GM21737 (cell line): ENCODE measurements around the gene TAF4.
"Not testable (repeated sequence)": the region's sequence is repeated elsewhere in the genome, so short reads cannot be mapped to it uniquely, and the experiment has no call there.

Source experiments
- ATAC-seq: cut with Tn5 transposase; IDR thresholded peaks from one replicate; pipeline ENCODE4 v1.9.1; 2021; ENCODE audit warnings: mild to moderate bottlenecking, moderate library complexity; ENCODE audit not compliant: unreplicated experiment

Gene TAF4

DNA sequence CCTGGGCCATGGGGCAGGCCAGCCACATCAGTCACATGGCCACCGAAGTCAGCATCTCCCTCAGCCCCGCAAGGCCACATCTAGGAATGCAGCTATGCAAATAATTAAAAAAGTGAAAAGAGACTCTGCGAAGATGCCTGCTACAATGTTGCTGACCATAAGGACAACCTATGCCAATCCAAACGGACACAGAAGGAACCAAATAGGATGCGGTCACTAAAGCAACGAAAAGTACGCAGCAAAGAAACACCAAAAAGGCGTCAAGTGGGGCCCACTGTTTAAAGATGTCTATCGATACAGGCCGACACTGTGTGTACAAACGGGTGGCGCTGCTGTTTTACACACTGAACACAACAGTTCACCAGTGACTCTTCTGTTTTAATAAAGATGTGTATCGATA, 56.4 kb downstream of the TAF4 start:
- no peak for ATAC-seq

DNA sequence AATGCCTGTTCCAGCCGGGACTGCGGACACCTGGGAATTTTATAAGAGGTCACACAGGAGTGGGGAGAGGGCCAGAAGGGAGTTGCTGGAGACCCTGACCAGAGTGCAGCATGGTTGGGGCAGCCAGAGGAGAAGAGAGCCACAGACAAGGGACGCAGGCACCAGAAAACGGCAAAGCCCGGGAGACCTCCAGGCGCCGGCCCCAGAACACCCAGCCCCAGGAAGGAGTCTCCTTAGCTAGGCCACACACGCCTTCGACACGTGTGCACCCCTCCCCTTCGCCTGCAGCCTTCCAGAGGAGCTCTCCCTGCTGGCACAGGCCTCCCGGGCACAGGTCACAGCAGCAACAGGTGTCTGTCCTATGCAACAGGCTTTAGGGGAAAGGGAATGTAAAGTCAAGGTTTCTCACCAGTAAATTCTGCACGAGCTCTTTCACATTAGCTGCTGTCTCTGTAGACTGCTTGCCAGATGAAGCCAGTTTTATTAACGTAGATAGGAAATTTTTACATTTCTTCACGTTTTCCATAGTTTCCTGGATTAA, 57.0 kb downstream of the TAF4 start:
- no peak for ATAC-seq

DNA sequence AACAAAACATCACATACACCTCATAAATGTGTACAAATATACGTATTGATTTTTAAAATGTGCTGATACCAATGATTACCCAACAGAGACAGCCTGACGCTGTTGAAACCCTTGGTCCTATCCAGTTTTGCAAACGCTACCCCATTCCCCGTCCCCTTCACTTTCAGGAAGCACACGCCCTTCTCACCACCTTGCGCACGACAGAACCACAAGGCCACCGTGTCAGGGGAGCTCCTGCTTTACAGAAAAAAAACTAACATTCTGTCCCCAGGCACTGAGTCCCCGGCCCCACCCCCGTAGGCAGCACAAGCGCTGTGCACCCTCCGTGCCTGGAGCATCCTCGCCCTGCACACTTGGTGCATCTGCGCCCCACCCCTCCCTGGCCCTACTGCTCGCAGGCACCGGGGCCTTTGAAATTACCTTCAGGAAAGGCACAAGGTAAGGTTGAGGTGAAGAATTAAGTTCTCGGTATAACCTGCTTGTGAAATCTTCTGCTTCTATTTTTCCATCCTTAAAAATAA, 58.5 kb downstream of the TAF4 start:
- ATAC-seq = no peak

DNA sequence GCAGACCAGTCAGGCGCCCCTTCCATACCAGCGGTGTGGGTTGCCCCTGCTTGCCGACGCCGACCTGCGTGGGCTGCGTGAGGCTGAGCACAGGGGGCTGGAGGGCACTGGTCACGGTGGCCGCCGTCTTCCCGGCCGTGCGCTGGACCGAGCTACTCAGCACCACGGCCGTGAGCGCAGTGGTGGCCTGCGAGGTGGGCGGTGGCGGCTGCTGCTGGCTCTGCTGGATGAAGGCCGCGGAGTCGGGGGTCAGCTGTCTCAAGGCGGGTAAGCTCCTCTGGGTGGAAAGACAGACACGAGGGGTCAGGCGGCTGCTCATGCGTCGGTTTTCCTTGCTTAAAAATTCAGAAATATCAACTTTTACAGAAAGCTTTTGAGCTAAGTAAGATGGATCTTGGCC, 59.2 kb downstream of the TAF4 start:
- ATAC-seq = no peak

DNA sequence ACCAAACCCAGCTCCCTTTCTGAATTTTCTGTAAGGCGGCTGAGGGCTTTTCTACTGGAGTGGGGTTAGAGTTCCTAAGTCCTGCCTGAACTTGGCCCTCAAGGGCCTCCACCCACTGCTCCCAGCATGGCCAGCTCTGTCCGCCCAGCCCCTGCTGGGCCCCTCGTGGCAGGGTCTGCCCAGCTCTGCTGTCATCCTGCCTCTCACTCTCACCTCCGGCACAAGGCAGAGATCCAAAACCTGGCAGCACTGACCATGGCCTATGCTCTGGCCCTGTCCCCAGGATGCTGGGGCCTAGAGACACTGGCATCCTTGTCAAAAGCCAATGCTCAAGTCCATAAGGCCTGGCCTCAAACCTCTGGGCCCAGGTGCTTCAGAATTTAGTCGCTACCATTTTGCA, 61.1 kb downstream of the TAF4 start:
- no peak for ATAC-seq

DNA sequence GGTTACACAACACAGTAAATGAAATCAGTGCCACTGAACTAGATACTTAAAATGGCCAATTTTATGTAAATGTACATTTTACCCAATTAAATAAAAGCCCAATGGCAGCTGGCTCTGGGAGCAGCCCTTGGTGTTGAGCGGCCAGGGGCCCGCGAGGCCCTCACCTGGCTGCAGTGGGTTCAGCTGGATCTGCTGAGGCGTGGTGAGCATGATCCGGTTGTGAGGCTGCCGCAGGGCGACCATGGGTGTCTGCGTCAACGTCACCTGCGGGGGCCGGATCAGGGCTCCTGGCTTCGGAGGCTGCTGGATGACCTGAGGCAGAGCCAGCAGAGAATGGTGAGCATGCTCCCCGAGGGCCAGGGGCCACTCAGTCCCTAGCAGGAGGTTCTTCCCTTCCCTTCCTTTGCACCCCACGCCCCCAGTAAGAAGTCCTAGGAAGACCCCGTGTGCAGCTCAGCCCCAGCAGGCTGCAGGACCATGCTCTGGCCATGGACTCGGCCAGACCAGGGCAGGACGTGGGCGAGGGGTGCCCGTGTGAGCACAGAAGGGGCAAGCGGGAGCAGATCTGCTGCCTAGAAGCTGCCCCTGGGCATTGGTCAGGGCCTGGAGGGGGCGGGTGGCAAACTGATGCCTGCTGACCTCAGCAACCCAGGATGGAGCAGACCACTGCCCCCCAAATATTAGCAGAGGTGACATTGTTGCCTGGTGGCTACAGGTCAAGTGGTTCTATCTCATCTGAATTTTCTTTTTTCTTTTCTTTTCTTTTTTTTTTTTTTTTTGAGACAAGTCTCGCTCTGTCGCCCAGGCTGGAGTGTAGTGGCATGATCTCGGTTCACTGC, 61.9 kb downstream of the TAF4 start:
- no peak for ATAC-seq

DNA sequence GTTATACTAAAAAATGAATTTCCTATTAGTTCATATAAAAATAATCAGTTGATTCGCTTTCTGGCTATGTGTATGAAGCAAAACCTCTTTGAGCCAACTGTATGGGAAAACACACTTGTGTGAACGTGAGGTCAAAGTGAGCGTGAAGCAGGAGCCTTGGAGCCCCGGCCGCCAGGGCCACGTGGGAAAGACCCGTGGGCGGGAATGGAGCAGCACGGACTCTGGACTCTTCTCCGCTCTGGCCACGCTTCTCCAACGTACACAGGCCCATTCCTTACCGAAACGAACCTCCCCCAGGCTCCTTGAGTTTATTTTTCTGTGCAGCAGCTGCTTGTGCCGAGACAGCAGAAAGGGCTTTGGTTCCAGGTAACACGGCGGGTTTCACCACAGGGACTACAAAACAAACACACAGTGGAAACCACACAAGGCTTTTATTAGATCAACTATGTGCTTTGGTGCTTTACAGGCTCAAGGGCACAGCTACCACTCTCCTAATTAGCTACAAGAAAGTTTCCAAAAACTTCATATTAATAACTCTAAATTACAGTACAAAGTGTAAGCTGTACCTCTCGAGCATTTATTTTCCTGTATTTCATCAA, 62.7 kb downstream of the TAF4 start:
- no peak for ATAC-seq

DNA sequence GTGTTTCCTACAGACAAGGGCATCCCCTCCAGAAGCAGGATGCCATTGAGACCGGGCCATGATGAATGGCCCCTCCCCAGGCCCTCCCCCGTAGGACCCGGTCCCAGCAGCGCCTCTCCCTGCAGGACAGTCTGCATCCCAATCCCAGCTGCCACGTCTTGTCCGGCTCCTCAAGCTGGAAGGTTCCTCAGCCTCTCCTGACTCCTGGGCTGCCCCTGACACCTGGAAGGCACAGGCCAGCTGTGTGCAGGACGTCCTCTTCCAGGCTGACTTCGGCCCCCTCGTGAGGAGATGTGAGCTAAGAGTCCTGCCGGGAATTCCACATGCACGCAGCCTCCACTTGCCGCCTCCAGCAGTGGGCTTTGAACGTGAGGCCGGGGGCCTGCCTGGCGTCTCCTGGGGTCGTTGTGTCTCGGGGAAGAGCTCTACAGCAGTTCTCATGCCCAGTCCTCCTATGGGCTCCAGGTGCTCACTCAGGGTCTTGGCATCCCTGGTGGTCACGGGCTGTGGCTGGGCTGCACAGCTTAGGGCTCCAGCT, 64.4 kb downstream of the TAF4 start:
- no peak for ATAC-seq

DNA sequence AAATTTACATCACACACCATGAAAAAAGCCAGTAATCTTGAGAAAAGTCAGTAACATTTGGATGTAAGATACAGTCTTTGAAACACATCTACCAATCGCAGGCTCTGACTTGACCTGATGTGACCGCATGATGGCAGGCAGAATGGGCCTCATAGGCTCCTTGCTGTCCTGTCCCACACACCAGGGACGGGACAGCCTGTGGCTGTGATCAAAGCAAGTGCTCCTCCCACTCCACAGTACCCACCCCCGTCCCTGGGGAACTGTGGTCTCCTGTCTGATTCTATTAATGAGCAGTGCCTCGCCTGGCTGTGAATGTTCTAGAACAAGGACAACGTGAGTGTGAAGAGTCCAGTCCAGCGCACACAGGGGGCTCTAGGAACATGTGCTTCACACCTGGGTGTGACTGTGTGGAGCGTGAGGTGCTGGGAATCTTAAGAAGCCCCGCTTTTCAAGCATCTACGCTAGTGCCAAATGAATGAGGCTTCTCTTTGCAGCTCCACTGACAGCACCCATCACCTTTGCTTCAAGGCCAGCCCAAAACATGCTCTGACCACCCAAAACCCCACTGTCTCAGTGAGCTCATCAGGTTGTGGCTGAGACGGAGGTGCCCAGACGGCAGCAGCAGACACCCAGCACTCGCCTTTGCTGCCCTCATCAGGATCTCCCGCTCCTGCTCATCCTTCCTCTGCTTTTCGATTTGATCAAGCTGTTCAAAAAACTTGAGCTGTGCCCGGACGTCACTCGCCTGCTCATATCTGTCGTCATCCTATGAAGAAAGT, 67.1 kb downstream of the TAF4 start:
- no peak for ATAC-seq

DNA sequence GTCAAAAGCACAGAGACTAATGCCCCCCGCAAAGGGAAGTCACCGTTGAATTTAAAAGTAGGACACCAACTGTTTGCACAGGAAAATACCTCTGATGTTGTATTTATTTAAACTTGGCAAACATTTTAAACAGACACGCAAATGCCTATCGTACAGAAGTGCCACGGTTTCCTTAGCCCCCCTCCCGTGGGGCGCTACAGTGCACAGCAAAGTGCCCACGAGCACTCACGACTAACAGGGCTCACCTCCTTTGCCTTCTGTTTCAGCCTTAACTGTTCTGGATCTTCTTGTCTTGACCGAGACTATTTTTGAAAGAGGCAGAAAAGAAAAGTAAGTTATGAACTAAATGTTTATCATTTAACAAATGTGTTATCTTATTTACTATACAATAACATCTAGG, 67.8 kb downstream of the TAF4 start:
- ATAC-seq = no peak

DNA sequence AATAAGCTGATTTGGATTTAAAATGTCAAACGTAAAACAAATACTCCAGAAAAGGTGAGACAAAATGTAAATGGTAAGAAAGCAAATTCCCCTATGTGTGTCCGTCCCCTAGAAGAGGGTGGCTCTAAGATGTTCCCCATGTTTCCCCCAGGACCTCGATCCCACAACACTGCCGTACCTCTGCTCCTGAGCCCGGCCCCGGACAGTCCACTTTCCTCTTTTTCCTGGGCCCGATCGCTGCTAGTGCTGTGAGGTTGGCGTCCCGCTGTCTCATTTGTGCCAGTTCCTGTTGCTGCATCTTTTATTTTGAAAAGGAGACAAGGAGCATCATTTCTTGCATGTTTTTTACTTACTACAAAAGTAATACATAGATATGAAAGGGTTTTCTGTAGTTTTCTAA, 68.3 kb downstream of the TAF4 start:
- no peak for ATAC-seq

DNA sequence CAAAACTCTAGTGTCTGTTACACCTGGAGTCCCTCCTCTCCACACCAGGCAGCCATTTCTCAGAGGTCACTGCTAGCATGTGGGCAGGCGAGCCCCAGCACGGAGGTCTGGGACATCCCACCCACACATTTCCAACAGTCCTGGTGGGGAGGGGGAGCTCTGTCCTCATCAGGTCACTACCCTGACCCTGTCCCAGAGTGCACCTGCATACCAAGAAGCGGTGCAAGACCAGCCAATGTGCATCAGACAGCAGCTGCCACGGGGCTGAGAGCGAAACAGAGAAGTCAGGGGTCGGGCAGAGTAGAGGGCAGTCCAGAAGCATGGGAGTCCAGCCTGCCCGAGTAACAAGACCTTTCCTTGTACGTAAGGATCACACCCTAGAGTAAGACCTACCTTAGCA, 71.1 kb downstream of the TAF4 start:
- ATAC-seq = no peak

DNA sequence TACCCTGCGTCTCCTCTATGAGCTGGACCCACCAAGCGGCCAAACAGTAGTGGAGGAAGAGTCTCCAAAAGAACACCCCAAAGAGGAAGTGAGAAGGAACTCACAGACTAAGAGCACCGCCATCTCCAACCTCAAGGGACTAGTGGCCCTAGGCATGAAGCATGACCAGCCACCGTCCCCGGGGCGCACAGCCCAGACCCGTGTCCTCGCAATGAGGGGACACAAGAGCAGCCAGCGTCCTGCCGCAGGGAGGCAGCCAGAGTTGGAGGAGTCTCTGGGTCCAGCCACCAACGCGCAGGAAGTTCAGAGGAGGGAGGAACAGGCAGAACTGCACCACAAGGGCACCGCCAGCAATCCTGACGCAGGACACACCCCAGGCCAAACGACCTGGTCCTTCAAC, 72.6 kb downstream of the TAF4 start:
- ATAC-seq = no peak

DNA sequence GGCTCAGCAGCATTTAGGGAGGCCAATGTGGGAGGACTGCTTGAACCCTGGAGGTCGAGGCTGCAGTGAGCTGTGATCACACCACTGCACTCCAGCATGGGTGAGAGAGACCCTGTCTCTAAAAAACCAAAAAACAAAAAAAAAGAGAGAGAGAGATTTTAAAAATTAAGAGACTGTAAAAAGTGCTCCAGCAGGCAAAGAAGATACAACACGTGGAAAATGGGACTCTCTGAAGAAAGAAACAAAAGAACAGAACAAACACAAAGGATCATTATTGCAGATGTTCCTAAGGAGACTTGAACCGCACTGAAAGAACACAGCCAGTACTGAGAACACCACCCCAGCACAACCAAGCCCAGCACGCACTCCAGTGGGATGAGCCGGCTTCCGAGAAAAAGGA, 74.2 kb downstream of the TAF4 start:
- no peak for ATAC-seq

DNA sequence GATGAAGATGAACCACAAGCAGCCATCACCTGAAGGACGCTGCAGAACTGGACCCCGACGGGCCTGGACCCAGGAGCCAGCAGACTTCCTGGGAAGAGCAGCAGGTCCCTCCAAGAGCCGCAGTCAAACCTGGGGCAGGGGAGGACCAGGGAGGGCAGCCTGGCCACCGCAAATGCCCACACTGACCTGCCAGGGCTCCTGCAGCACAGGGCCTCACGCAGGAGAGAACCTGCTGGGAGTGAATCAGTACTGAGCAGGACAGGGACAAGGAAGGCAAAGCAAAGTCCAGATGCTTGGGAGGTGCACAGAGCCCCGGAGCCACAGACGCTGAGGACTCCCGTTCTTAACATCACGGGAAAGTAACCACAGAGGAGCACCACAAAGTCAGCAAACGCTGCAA, 75.2 kb downstream of the TAF4 start:
- no peak for ATAC-seq

DNA sequence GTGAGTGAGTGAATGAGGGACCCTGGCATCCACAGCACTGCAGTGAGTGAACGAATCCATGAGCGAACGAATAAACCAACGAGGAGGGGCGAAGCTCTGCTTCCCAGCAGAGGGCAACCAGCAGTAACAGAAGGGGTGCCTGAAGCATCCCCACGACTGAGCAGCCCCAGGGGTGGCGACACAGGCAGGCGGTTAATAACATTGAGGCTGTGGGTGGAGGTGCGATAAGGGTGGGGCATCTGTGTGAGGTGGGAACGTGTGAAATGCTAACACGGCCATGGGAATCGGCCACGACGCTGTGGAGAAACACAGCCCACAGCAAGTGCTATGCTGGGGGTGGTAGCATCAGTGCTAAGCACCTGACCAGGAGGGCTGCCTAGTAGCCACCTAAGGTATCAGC, 75.9 kb downstream of the TAF4 start:
- ATAC-seq = no peak

DNA sequence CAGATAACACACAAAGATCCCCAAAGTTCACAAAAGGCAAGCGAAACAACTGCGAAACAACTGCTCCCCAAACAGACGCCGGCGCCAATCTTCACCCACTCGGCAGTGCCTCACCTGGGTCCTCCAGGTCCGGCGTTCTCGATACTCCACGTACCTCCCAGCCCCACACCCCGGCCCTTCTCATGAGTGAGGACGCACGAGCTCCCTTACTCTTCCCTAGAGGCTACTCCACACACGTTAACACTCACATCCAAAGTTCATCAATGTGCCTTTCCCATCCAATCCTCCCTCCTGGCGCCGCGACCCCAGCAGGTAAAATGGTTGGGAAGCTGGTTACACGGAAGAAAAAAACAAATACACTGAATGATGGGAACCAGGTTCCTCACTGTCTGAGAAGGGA, 77.0 kb downstream of the TAF4 start:
- ATAC-seq = no peak

DNA sequence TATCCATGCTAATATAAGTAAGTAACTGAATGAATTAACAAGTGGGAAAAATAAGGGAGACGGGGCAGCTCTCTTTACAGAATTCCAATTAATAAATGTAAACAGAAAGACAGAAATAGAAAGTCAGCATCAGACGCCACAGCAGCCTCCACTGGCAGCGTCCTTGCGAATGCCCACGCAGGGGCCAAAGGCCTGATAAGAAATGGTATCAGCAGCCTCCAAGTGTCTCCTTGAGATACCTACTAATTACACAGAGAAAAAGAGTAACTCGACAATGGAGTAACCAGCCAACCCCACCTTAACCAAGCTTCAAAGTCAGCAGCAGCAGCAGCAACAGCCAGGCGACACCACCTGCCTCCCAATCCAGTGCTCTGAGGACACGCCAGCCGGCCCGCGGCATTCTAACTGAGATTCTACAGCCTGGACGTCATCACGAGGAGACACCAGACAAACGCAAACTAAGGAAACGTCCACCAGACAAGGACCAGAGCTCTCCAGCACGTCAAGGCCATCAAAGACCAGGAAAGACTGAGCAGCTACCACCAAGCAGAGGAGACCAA, 78.8 kb downstream of the TAF4 start:
- ATAC-seq = no peak

DNA sequence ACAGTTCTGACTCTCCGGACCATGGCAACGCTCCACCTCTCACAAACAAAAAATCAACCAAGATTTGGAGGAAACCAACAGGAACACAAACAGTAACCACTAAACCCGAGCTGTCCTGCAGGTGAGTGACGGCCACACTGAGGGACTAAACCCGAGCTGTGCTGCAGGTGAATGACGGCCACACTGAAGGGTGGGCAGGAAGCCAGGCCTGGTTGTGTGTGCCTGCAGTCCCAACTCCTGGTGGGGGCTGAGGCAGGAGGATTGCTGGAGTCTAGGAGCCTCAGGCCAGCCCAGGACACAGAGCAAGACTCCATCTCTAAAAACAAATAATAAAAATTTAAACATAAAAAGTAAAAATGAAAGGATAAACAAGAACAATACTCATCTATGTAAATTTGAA, 80.6 kb downstream of the TAF4 start:
- ATAC-seq = no peak

DNA sequence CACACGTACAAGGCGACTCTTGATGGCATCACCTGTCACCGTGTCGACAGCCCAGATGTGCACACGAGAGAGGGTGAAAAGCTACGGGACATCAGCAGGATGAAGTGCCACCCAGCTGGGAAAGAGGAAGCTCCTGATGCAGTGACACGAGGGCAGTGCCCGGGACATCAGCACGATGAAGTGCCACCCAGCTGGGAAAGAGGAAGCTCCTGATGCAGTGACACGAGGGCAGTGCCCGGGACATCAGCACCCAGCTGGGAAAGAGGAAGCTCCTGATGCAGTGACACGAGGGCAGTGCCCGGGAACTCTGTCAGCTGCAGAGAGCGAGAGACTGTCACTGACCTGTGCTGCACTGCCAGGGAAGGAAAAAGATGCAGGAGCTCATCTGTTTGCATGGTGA, 81.2 kb downstream of the TAF4 start:
- not testable (repeated sequence) for ATAC-seq

DNA sequence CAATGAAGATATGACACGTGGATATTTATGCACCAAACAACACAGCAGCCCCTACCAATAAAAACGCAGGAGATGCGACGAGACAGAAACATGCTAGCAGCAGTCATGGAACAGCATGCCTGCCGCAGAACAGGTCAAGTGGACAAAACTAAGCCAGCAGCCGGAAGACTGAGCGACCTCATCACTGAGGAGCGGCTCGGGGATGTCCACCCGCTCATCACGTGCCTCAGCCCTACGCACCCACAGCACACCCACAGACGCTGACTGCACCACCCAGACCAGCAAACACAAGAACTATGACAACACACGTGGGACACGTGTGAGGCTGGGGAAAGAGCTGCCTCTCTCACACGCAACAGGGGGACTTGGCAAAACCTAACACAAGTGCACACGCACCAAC, 81.7 kb downstream of the TAF4 start:
- ATAC-seq = no peak
